NCI-H82 (cell line): ENCODE results near the gene AADACL2.
"Not testable (repeated sequence)": the region's sequence is repeated elsewhere in the genome, so short reads cannot be mapped to it uniquely, and the experiment has no call there.

Source experiments
- DNase-seq: peaks from one replicate; lab custom pipeline; 2025; lab: John Stamatoyannopoulos, UW

The AADACL2 gene

DNA sequence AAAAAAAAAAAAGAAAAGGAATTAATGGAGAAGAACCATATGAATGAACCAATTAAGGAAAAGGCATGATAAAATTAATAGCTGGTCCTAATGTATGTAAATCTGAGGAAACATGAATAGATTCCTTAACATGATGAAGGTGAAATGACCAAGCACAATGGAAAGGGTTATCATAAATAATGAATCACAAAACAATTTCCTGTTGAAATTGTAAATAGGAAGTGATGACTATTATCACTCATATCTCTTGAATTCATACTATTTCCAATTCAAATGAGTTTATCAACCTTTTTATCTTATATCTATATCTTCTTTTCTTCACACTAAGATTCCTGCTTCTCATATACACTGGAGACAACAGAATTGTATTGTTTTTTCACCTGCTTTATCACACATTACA, 32.0 kb downstream of the AADACL2 start:
- no peak for DNase-seq

DNA sequence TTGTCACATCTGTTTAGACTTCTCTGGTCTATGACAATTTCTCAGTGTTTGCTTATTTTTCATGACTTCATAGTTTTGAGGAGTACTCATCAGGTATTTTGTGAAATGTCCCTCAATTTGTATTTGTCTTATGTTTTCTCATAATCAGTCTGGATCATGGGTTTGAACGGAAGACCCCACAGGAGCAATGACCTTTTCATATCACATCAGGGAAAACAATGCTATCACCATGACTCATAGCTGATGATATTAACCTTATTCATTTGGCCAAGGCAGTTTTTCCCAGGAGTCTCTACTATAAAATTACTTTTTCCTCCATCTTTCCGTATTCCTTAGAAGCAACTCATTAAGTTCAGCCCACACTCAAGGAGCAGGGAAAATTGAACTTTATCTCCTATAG, 32.7 kb downstream of the AADACL2 start:
- no peak for DNase-seq

DNA sequence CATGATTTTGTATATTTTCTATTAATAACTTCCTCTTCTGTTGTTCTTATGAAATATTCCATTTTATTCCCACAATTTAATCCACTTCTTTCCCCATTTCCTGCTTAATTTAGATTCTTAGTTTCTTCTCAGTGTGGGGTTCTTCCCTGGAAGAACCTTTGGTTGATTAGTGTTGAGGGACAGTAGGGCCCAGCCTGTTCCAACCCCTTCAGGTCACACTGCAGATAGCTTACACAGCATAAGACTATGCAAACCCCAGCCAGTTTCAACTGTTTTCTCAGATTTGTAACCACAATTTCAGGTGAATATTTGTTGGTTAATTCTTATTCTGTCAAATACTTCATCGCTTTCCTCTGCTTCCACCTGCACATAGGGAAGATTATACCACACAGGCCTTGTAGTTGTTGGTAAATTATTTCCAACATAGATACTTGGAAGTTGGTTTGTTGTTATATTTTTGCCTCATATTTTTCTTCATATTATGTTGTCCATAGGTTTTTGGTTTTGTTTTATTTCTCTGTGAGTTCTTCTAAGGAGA, 34.7 kb downstream of the AADACL2 start:
- no peak for DNase-seq

DNA sequence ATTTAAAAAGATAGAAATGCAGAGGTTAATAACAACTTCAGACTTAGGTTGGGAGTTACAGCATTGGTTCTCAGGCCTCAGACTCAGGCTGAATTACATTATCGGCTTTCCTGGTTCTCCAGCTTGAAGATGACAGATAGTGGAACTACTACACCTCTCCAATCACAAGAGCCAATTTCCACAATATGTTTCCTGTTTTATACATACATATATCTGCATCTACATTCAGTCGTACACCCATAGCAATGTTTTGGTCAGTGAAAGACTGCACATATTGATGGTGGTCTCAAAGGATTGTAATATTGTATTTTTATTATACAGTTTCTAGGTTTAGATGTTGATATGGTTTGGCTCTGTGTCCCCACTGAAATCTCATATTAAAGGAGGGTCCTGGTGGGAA, 35.4 kb downstream of the AADACL2 start:
- no peak for DNase-seq

DNA sequence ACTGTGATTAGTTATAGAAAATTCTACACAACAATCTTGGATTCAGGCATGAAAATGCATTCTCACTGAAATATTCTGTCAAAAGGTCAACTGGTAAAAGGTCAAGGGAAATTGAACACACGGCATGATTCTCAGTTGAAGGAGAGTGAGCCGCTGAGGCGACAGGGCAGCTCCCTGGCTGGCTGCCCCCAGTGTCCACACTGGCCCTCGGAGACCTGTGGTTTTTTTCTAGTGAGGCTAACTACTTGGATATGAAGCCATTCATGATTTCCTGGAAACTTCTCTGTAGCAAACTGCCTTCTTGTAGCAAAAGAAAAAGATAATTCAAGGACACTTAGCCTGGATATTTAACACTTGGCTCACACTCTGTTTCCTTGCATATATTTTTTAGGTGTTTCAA, 37.2 kb downstream of the AADACL2 start:
- DNase-seq: no peak

DNA sequence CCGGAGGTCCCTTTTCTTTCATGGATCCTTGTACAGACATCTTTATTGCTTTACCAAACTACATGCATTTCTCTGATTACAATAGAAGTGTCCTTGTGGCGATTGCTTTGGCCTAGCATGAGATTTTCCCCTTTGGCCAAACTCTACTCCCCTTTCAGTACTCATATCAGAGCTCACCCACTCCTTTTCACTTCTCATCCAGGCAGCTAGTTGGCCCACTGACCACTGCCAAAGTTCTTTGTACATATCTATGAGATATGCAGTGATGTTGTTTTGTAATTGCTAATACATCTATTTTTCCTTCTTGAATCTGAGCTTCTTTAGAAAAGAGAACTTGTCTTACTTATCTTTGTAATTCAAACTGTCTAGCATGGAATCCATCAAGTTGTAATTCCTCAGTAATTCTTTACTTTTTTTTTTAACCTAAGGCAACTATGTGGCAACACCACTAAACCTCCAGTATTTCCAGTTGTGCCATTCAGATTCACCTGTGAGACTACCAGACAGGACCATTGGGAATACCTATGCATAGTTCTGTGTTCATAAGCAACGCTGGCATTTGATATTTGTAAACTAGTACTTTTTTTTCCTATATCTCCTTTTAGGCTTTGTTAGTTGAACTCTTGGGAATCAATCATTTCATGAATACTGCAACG, 39.2 kb downstream of the AADACL2 start:
- no peak for DNase-seq

DNA sequence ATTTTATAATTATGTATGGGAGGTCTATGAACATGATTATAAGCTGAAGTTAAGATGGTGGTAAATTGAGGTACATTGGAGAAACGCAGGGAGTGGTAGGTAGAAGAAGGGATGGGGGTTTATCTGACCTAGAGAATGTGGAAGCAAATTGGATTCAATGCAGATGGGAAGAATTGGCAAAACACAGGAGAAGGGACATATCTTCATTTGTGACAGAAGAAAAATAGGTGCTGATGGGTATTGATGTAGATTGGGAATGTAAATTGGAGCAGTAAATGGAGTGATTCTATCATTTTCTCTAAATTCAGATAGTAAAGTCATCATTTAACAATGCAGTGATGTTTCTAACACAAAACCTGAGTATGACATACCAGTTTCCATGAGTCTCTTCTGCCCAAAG, 40.5 kb downstream of the AADACL2 start:
- DNase-seq: no peak

DNA sequence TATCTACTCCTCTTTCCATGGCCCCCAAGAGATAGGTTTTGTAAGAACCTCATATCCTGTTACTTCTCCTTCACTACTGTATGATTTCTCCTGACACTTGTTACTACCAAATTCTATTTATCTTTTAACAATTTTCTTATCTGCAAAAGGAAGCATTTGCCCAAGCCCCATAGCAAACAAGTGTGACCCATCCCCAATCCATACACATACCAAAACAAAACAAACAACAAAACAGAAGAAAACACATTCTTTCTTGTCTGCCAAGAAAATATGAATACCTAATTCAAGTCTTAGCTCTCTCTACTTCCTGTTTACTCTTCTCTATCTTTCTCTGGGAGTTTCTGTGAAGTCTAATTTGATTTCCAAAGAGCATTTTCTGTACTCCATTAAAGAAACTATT, 41.2 kb downstream of the AADACL2 start:
- DNase-seq: no peak

DNA sequence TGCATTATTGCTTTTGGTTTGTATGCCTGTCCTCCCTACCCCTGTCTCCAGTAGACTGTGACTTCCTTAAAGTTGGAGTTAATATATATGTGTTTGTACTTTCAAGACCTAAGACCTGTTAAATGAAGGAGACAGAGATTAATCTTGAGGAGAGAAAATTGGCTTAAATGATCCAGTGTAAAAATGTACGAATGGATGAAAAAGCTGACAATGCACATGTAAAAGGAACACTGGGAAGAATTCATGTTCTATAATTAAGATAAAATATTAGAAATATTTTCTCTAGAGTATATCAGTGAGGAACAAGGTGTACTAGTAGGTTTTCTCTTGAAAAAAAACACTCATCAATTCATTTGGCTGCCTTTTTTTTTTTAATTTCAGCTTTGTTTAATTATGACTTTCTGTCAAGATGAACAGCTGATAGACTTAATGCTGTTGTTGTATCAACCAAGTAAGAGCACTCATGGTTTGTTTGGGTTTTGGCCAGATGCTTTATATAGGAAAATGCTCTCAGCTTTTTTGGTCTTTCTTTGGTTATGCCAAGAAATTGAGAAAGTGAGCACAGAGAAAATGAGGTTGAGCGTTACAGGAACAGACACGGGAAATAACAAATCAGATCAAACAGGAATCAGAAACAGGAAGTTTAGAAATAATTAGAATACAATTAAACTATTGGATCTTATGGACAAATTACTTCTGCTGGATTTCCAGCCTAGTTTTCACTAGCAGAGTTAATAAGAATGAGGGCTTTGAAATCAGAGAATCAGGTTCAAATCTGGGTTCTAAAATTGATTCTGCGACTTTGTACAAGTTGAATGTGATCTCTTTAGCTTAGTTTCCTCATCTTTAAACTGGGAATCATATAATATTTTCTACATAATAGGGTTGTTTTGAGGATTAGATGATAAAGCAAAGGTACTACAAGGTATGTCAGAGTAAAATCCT, 41.9 kb downstream of the AADACL2 start:
- DNase-seq: no peak

DNA sequence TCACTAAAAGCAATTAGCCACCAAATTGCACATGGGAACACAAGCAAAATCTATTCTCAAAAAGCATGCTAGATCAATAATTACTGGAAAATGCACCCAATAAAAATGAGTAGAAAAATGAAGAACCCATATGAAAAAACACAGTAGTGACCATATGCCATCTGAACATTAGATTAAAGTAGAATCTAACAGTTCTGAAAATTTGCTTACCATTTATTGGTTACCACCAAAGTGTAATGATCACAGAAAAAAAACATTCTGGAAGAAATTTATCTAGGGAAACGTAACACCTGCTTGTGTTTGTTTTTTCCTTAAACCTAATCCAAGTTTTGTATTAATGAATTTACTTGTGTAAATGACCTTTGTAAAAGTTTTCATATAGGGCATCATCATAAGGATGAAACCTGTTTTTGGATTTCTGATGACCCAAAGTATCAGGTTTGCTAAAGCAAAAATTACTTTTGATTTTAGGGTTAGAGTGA, 42.6 kb downstream of the AADACL2 start:
- no peak for DNase-seq

DNA sequence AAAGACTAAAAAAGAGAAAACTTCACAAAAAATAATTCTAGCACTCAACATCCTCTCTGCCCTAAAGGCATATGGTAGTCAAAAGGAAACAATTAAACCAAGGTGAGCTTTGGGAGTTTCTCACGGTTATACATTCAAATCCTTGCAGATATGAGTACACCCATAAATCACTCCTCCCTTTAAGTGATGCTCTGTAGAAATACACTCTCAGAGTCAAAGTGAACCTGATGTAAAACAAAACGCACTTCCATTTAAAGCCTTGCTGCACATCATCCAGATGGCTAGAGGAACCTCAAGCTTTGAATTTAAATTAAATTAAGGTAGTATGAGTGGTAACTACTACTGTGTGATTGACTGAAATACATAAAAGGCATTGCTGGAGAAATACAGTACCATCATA, 44.2 kb downstream of the AADACL2 start:
- DNase-seq: peak; percentile 9

DNA sequence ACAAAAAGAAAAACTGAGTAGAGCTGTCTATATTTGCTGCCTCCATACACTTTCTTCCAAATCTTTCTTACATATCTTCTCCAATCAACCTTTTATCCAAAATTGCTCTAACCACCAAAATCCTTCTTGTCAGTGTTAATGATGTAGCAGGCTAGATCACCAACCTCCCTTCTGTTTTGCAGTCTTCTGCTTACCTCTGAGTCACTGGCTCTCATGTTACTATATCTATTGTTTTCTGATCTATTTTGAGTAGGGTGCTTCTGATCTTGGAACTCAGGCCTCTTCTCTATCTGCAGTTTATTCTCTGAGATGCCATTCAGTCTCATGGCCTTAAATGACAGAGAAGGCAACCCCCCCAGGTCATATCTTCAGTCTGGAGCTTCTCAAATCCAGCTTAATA, 53.9 kb downstream of the AADACL2 start:
- DNase-seq: no peak

DNA sequence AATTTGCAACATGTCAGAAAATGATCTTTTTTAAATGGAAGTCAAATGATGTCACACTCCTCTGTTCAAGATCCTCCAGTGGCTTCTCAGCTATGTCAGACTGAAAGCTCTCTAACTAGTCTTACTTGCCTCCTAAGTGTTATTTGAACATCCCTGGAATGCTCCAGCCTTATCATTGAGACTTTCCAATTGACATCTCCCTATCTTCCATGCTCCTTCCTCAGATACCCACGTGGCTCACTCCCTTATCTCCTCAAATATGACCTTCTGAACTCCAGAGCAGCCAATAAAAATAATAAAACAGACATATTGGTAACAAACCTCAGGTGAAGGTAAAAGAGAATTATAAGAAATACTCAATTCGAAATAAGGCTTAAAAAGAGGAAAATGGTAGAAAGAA, 54.7 kb downstream of the AADACL2 start:
- no peak for DNase-seq

DNA sequence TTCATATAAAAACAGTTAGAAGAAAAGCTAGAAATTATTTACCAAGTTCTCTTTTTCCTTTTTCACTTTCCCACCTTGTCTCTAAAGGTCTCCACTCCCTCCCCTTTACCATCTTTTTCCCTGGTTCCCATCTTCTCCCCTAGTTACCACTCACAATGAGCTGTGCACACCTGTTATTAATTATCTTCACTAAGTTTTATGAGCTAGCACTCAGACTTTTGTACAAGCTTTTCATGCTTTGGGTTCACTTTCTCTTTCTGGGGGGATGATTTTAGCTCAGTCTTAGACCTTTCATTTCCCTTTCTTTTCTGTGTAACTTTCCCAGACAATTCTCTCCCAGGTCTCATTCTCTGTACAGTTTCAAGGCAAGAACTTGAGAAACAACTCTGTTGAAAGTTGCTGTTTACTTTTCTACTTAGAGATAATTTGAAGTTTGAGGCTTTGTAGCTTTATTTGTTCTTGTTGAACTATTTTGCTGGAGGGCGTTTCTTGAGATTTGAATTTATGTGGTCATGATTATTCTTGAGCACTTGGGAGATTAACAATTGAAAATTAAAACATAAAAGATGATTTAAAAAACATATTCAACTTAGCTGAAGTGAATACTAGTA, 56.2 kb downstream of the AADACL2 start:
- no peak for DNase-seq

DNA sequence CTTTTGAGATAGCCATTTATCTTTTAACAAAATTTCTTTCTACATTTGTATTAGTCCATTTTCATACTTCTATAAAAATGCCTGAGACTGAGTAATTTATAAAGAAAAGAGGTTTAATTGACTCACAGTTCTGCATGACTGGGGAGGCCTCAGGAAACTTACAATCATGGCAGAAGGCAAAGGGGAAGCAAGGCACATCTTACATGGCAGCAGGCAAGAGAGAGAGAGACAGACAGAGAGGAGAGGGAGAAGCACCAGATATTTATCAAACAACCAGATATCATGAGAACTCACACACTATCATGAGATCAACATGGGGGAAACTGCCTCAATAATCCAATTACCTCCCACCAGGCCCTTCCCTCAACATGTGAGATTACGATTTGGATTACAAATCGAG, 57.0 kb downstream of the AADACL2 start:
- DNase-seq: not testable (repeated sequence)

DNA sequence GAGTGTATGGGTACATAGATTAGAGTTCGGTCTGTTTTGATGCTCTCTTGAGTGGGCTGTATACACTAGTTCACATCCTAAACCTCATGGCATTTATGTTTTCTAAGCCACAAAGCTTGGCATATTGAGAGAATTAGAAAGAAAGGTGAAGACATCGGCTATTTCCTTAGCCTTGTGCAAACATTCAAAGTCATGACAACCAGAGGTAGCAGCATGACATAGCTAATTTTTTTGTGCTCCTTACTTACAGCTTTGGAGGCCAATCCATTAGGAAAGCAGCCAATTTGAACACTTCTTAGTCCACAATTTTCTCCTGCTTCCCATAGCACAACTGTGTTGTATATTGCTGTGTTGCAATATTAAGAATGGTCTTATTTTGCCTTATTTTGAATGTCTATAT, 58.7 kb downstream of the AADACL2 start:
- no peak for DNase-seq

DNA sequence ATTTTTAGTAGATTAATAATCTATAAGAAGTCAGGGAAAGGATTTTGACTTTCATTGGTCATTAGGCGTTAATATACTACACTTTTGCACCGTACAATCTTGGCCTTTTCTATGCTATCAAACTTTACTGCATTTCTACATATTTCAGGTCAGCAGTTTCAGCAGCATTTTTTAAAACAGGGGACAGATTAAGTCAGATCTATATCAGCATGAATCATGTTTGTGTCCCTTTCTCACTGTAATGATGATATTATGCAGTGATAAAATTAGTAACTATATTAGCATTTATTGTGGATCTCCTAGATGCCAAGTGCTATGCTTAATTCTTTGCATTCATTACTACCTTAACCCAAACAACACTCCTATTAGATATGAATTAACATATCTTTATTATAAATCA, 59.9 kb downstream of the AADACL2 start:
- DNase-seq: no peak

DNA sequence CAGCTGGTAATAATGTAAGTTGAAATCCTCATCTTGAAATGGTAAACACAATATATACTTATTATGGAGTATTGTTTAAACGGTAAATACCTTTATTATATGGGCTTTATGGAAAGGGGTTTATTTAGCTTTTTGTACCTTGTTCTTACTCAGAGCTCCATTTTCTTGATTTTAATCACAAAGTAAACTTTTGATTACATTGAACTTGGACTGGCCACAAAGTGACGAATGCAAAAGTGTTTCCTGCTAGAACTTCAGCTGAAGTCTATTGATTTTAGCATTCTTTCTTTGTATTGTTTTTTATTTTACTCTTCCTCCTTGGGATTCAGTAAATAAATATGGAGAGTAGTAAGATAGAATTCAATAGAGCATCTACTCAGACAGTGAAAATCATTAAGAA, 60.4 kb downstream of the AADACL2 start:
- DNase-seq: no peak

DNA sequence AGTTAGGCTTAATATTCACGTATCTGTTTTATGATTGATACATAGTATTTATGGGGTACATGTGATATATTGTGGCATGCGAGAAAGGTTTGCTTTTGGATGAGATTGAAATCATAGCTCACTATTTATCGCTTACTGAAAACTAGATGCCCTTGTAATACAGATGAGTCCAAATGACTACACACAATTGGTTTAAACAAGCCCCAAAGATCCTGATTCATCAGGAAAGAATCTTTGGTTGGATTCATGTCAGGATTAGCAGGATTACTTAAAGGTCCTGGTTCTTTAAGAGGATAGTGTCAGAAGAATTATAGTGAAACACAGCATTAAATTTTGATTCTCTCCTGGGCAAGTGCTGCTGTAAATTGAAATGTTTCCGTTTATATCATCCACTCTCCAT, 61.5 kb downstream of the AADACL2 start:
- peak; percentile 53 for DNase-seq

DNA sequence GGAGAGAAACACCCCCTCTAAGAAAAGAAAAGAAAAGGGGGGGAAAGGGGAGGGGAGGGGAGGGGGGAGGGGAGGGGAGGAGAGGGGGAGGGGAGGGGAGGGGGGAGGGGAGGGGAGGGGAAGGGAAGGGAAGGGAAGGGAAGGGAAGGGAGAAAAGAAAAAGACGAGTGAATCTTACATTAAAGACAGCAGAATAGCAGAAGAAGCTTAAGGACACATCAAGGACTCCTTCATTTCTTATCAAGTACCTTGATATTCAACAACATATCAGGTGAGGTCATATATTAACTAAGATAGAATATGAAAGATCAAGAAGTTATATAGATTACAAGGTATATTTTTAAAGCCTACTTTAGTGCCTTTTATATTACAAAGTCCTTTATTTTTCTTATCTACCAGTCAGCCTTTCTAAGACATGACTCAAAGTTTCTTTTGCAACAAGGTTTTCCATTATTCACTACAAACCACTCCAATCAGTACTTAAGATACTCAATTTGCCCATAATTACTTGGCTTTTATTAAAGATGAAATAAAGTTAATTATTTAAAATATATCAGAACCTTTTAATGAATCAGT, 62.5 kb downstream of the AADACL2 start:
- no peak for DNase-seq

DNA sequence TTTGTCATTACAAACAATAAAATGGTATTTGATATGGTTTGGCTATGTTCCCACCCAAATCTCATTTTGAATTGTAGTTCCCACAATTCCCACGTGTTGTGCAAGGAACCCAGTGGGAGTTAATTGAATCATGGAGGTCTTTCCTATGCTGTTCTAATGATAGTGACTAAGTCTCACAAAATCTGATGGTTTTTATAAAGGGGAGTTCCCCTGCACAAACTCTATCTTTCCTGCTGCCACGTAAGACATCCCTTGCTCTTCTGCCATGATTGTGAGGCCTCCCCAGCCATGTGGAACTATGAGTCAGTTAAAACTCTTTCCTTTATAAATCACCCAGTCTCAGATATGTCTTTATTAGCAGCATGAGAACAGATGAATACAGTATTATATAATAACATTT, 64.7 kb downstream of the AADACL2 start:
- no peak for DNase-seq

DNA sequence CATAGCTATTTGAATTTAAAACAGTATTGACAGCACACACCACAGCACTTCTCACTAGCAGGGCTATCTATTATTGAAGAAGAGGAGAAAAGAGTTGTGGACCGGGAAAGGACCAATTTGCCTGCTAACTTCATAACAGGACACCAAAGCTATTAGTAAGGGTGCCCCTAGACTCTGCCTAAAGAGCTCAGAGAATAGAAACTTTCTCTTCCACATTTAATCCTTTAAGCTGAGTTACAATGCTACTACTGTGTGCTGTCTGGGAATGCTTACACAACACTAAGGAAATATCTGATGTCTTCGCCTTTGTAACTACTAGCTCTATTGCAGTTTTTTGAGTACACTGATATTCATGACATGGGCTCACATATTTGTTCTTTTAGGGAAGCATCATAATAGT, 66.7 kb downstream of the AADACL2 start:
- peak; percentile 14 for DNase-seq
